ENCODE data around the gene CSF3R.

Gene CSF3R

GRCh38 chr1:36421649-36422048 is 61.1 kb downstream of the CSF3R start:
- no peak for DNase-seq (ENCODE audit: extremely low read depth in 1 of 2, low read depth in 1 of 2)

DNA sequence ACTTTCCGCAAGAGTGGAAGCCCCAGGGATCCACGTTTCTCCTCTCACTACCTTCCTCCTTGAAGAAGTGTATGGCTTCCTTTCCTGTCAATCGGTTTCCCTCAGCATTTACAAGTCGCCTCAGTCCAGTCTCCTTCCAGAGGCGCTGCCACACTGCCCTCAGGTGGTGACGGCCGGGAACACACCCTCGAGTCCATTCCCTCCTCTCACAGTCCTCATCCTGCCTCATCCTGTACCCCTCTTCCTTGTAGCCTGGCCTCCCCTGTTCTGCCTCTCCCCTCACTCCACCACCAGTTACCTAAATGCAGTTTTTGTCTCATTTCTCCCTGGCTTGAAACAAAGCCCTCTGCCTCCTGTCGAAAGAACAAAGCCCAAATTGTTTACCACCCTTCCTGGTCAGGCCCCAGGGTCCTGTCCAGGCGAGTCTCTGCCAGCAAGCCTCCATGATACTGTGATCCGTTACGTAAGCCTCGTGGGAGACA is 61.8 kb downstream of the CSF3R start:
- DNase-seq (ENCODE audit: extremely low read depth in 1 of 2, low read depth in 1 of 2): peak; percentile 74 to 80

GRCh38 chr1:36420409-36420808 is 62.3 kb downstream of the CSF3R start:
- DNase-seq (ENCODE audit: extremely low read depth in 1 of 2, low read depth in 1 of 2): no peak

DNA sequence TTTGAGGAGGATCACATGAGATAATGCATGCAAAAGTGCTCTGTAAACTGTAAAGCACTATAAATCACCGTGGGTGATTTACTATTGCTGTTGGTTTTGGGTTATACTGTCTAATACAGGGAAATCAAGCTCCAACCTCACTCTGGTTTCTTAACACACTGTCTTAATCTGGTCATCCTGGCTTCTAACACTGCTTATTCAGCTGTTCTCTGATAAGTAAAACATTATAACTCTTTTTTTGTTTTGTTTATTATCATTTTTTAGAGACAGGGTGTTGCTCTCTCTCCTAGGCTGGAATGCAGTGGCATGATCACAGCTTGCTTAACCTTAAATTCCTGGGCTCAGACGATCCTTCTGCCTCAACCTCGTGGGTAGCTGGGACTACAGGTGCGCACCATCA is 63.1 kb downstream of the CSF3R start:
- DNase-seq (ENCODE audit: extremely low read depth in 1 of 2, low read depth in 1 of 2): no peak

DNA sequence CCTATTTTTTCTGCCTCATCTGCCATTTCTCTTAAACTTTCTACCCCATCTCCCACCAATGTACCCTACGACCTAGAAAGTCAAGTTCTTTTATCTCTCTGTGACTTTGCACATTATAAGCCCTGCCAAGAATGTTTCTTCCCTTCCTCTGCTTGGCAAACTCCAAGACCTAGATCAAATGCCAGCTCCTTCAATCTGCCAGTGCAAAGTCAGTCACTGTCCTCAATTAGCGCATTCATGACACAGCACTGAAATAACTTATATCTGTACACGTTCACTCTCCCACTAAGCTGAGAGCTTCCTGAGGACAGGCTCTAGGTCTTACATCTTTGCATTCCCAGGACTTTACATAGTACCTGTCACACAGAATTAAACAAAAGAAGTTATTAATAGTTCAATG is 63.6 kb downstream of the CSF3R start:
- no peak for DNase-seq (ENCODE audit: extremely low read depth in 1 of 2, low read depth in 1 of 2)

- no peak for DNase-seq (ENCODE audit: extremely low read depth in 1 of 2, low read depth in 1 of 2)
Measured at GRCh38 chr1:36417931-36418330, 64.8 kb downstream of the CSF3R start.
